KOPT-K1 (cell line): ENCODE results near the gene CERS1.

Experiments
- H3K27ac ChIP-seq: fragments of 200-600 bp; sonication (generic); 2 replicates; pipeline ENCODE4 v1.5.1; 2016; ENCODE audit warnings: antibody characterized with exemption, mild to moderate bottlenecking, low read depth, low read length; ENCODE audit not compliant: poor library complexity, severe bottlenecking
- H3K36me3 ChIP-seq: fragments of 200-600 bp; sonication (generic); 2 replicates; pipeline ENCODE4 v1.5.1; 2017; ENCODE audit warnings: antibody characterized with exemption, mild to moderate bottlenecking, low read length, moderate library complexity; ENCODE audit not compliant: insufficient read depth
- H3K9me3 ChIP-seq: fragments of 200-600 bp; sonication (generic); 2 replicates; pipeline ENCODE4 v1.5.1; 2017; ENCODE audit warnings: antibody characterized with exemption, low read length, mild to moderate bottlenecking; ENCODE audit not compliant: insufficient read depth, poor library complexity, severe bottlenecking

Gene CERS1

DNA sequence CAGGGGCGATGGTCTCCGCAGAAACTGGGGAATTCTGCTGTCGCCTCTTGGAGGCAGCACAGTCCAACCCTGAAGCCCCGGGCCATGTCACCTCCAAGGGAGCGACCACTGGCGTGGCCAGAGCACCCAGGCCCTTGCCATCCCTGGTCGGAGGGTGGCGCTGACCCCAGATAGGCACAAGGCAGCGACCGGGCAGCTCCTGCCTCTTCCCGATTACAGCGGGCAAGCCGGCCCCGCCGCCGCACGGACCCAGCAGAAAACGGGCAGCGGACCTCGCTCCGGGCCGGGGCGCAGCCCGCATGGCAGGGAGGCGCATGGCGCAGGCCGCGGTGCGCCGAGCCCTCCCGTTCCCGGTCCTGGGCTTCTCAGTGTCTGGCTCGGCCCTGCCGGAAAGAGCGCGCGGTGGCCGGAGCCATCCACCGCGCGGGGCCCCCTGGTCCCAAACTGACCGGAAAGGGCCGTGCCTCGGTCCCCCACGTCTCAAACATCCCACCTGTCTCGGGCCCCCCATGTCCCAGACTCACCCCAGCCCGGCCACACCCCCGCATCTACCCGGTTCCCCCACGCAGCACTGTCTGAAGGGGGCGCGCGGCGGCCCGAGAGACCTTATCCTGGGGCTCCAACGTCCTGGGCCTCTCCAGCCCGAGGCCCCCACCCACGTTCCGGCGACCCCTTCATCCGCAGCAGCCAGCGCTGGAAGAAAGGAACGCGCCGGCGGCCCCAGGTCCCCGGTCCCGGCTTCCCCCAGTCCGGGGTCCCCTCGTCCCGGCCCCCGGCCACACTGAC lies 727 bp downstream of the CERS1 start:
- Histone ChIP-seq H3K36me3 (peaks cover 14% of the 10 kb centered on the region), H3K27ac (no peak overlapping the region), H3K9me3 (no peaks in the 10 kb centered on the region)

GRCh38 chr19:18894254-18895037 lies 1.5 kb downstream of the CERS1 start:
- no peak overlapping the region for H3K27ac ChIP-seq
- H3K9me3 ChIP-seq, result no peaks in the 10 kb centered on the region
- H3K36me3 ChIP-seq, result peaks cover 7% of the 10 kb centered on the region

DNA sequence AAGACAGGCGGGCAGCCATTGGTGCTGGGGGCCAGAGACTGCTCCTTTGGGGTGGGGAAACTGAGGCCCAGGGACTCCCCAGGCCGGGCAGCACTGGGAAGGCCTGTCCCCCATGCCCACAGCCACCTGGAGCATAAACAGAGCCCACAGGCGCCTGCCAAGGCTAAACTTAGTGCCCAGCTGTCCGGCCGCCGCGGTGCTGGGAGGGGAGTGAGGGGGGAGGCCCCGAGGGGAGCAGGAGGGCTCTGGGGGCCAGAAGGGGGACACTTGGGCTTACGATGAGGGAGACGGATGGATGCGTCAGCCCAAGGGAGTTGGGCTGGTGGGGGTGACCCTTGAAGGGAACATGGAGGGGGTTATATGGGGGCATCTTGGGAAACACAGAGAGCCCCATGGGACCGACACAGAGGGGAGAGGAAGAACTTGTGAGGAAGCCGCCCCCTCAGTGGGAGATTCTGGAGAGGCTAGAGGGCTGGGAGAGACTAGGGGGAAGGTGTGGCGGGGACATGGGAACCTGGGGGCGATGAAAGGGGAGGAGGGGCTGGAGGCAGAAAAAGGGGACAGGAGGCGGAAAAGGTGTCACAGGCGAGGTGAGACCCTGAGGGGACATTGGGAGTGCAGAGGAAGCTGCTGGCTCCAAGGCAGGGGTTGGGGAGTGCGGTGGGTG lies 2.2 kb downstream of the CERS1 start:
- Histone ChIP-seq H3K36me3 (no peaks in the 10 kb centered on the region), H3K9me3 (no peaks in the 10 kb centered on the region), H3K27ac (no peak overlapping the region)

DNA sequence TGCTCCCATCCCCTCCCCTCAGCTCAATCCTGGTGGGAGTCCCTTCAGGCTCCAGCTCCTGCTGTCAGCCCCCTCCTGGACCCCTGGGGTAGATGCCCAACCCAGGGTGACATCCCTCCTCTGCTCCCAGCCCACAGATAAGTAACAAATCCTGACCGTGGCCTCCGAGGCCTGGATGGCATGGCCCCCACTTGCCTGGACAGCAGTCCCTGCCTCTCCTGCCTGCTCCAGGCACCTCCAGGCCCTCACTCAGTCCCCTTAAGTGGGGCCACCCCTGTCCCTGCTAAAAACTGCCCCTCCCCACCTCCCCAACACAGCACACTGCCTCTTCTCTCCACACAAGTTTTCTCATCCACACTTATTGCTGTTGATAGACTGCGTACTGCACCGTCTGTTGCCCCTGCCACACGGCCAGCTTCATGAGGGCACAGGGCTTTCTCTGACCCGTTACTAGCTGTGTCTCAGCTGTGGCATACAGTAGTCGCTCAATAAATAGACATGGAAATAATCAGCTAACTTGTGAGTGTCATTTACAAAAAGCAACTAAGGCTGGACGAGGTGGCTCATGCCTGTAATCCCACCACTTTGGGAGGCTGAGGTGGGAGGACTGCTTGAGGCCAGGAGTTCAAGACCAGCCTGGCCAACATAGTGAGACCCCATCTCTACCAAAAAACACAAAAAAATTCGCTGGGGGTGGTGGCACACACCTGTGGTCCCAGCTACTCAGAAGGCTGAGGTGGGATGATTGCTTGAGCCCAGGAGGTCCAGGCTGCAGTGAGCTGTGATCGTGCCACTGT lies 5.8 kb downstream of the CERS1 start:
- no peak overlapping the region for H3K27ac ChIP-seq
- no peaks in the 10 kb centered on the region for H3K9me3 ChIP-seq
- no peaks in the 10 kb centered on the region for H3K36me3 ChIP-seq

- H3K27ac ChIP-seq, result no peak overlapping the region
- H3K9me3 ChIP-seq, result no peaks in the 10 kb centered on the region
- H3K36me3 ChIP-seq, result no peaks in the 10 kb centered on the region
These were observed 9.0 kb downstream of the CERS1 start for GRCh38 chr19:18886972-18887371.

- no peaks in the 10 kb centered on the region for H3K9me3 ChIP-seq
- H3K36me3 ChIP-seq, result no peaks in the 10 kb centered on the region
- H3K27ac ChIP-seq, result no peak overlapping the region
These were observed 12.2 kb downstream of the CERS1 start for GRCh38 chr19:18883526-18884304.

GRCh38 chr19:18881491-18881890 lies 14.5 kb downstream of the CERS1 start:
- H3K36me3 ChIP-seq, result no peaks in the 10 kb centered on the region; the same call in 1 of the 2 replicates
- H3K9me3 ChIP-seq, result peaks cover 8% of the 10 kb centered on the region
- H3K27ac ChIP-seq, result no peak overlapping the region

DNA sequence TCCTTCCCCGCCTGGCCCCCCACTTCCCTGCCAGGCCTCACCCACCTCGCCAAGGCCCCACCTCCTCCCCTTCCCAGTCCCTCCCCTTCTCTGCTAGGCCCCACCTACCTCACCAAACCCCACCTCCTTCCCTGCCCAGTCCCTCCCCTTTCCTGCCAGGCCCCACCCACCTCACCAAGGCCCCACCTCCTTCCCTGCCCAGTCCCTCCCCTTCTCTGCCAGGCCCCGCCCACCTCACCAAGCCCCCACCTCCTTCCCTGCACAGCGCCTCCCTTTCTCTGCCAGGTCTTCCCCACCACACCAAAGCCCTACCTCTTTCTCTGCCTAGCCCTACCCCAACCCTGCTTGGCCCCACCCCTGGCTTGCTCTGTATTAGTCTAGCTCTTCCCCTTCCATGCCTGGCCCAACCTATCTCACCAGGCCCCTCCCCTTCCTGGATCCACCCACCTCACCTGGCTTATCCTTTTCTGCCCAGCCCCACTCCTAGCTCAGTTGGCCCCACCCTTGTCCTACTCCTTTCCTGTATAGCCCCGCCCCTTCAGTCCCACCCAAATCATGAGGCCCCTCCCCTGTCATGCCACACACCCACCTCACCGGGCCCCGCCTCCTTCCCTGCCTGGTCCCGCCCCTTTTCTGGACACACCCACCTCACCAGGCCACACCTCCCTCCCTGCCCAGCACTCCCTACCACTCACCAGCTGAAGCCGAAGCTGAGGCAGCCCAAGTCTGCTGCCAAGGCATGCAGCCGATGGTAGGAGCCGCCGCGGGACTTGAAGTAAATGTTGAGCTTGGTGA lies 16.2 kb downstream of the CERS1 start:
- H3K9me3 ChIP-seq, result peaks cover 8% of the 10 kb centered on the region
- H3K36me3 ChIP-seq, result peaks cover 8% of the 10 kb centered on the region; the same call in 1 of the 2 replicates
- H3K27ac ChIP-seq, result no peak overlapping the region

DNA sequence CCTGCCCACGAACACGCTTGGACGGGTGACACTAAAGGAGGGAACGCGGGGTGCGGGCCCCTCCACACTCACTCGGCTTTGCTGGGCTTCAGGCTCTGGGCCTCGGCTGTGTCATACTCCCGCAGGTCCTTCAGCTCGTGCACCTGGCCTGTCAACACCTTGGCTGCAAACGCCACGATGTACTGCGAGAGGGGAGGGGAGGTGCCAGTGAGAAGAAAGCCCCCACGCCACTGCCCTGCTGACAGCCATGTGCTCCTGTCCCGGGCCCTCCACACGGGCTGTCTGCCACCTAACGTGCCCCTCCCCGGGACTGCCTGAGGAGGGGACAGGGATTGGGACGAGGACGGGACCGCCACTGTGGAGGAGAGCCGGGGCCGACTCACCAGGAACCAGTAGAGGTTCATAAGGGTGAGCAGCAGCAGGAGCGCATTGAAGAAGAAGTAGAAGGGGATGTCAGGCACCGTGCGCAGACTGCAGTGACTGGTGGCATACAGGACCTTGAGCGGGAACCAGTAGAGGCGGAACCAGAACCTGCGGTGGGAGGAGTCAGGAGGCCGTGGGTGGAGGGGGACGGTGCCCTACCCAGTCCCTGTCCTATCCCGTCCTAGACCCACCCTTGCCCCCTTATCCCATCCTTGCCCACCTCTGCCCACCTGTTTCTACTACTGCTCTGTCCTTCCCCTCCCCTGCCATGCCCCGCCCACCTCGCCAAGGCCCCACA lies 16.9 kb downstream of the CERS1 start:
- peaks cover 8% of the 10 kb centered on the region for H3K9me3 ChIP-seq
- peaks cover 8% of the 10 kb centered on the region; the same call in 1 of the 2 replicates for H3K36me3 ChIP-seq
- H3K27ac ChIP-seq, result no peak overlapping the region

GRCh38 chr19:18878058-18878797 lies 17.7 kb downstream of the CERS1 start:
- H3K27ac ChIP-seq, result no peak overlapping the region
- peaks cover 8% of the 10 kb centered on the region; the same call in 1 of the 2 replicates for H3K36me3 ChIP-seq
- H3K9me3 ChIP-seq, result peaks cover 8% of the 10 kb centered on the region

DNA sequence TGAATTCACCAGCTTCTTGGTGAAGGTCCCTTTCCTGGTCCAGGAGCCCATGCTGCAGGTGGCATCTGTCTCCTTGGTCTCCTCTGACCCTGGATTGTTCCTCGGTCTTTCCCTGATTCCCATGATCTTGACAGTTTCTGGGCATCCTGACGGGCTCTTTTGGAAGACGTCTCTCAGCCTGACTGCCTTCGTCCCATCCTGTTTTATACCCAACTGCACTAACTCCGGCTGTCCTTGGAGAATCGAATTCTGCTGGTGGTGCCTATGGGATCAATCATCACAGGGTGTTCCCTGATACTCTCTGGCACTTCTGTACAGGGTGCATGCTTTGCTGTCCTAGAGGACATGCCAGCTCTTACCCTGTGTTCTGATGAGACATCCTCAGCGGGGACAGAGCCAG lies 19.1 kb downstream of the CERS1 start:
- peaks cover 8% of the 10 kb centered on the region for H3K9me3 ChIP-seq
- peaks cover 8% of the 10 kb centered on the region; the same call in 1 of the 2 replicates for H3K36me3 ChIP-seq
- no peak overlapping the region for H3K27ac ChIP-seq

DNA sequence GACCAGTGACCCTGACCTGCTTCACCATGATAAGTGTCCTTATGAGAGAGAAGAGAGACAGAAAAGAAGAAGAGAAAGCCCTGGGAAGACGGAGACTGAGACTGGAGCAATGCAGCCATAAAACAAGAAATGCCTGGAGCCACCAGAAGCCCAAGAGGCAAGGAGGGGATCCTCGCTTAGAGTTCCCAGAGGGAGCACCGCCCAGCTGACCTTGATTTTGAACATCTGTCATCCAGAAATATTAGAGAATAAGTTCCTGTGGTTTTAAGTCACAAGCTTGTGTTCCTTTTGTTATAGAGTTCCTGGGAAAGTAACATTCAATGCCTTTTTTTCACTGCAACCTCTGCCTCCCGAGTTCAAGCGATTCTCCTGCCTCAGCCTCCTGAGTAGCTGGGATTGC lies 20.2 kb downstream of the CERS1 start:
- Histone ChIP-seq H3K9me3 (peaks cover 8% of the 10 kb centered on the region), H3K27ac (no peak overlapping the region), H3K36me3 (peaks cover 12% of the 10 kb centered on the region; the same call in 1 of the 2 replicates)
